Testis (tissue), 3 donors: ENCODE data around the gene VDAC2. TPM values are rescaled to one million over a fixed set of nuclear protein-coding genes. Genes with fewer than 3 reads are reported as not detected.
"Not testable (repeated sequence)": the region's sequence is repeated elsewhere in the genome, so short reads cannot be mapped to it uniquely, and the experiment has no call there.

Experiments used
- DNase-seq: peaks from one replicate; pipeline ENCODE4 v3.0.0-alpha.2; 2019
- H3K27ac ChIP-seq, 2 donors: fragments of 200-600 bp; sonication (generic); one replicate each; pipeline ENCODE4 v1.5.1; 2019
- H3K27me3 ChIP-seq: fragments of 200-600 bp; sonication (generic); one replicate; pipeline ENCODE4 v1.5.1; 2019
- H3K36me3 ChIP-seq: fragments of 200-600 bp; sonication (generic); one replicate; pipeline ENCODE4 v1.5.1; 2017; ENCODE audit warnings: low read depth; ENCODE audit errors: missing control alignments
- H3K4me1 ChIP-seq: fragments of 200-600 bp; sonication (generic); one replicate; pipeline ENCODE4 v1.5.1; 2019
- H3K4me3 ChIP-seq, 2 donors: fragments of 200-600 bp; sonication (generic); one replicate each; pipeline ENCODE4 v1.5.1; 2017 to 2019
- H3K9me3 ChIP-seq: fragments of 200-600 bp; sonication (generic); one replicate; pipeline ENCODE4 v1.5.1; 2017
- CTCF ChIP-seq, 3 experiments: fragments of 450-650 bp in 2 of 3; fragments of 200-600 bp in 1 of 3; sonication (generic) in 1 of 3; IDR thresholded peaks; one replicate each; pipeline ENCODE4 v1.5.1; 2016 to 2019; ENCODE audit warnings: antibody characterized with exemption in 3 of 3, mild to moderate bottlenecking in 2 of 3, moderate library complexity in 1 of 3
- POLR2A ChIP-seq: fragments of 450-650 bp; IDR thresholded peaks from one replicate; pipeline ENCODE4 v1.6.1; 2017; ENCODE audit warnings: antibody characterized with exemption, mild to moderate bottlenecking, moderate library complexity
- WGBS, 2 donors: methylation state at CpG; one replicate each; pipeline ENCODE4 v1.1.5; 2018; 5-methylcytosine and 5-hydroxymethylcytosine counted together
- intact Hi-C: fragments of 100-400 bp; cut with DNase I; formaldehyde crosslinking; loops from one replicate; pipeline ENCODE4 v1.15.1; 2023; ENCODE audit warnings: low total_unique reads
- polyA plus RNA-seq: library from polyadenylated mRNA; stranded (reverse); fragments of 350-450 nt; fragmentation: Illumina TruSeq; extraction: RNeasy Lipid Tissue Mini Kit (QIAGEN cat#74804); gene quantifications from one replicate; pipeline ENCODE4 v1.2.3, GENCODE V29; 2014; ENCODE audit warnings: low read depth, low replicate concordance; ENCODE audit not compliant: insufficient read depth
- total RNA-seq, 2 donors: library from RNA; depleted of rRNA; stranded (reverse); fragments of >200 nt; gene quantifications; one replicate each; pipeline ENCODE4 v1.2.3, GENCODE V29; 2016

Gene VDAC2
- total and polyA plus RNA-seq, 3 donors from 2014 or later, result 105 to 234 (median 111) TPM

GRCh38 chr10:75197906-75198305 lies 12.7 kb upstream of the VDAC2 start:
- TF ChIP-seq CTCF (IDR thresholded peaks at IDR 0.05) (no peak), POLR2A (no peak)
- peak; percentile 35 for DNase-seq
- 63 to 77% methylated on average over 2 of the region's 2 CpGs for WGBS, 2 donors
- no peaks in the 10 kb centered on the region for H3K36me3 ChIP-seq
- H3K4me3 ChIP-seq, result no peak overlapping the region
- intact Hi-C loops, result no loop called here
- peaks cover 9% of the 10 kb centered on the region for H3K4me1 ChIP-seq
- H3K9me3 ChIP-seq, result no peaks in the 10 kb centered on the region
- no peak overlapping the region for H3K27ac ChIP-seq
- no peaks in the 10 kb centered on the region for H3K27me3 ChIP-seq

GRCh38 chr10:75199949-75200348 lies 10.6 kb upstream of the VDAC2 start:
- peaks cover 12% of the 10 kb centered on the region for H3K4me1 ChIP-seq
- H3K4me3 ChIP-seq, H3K27ac ChIP-seq, H3K36me3 ChIP-seq, H3K27me3 ChIP-seq, H3K9me3 ChIP-seq, DNase-seq, intact Hi-C loops: not testable (repeated sequence)
- WGBS, 2 donors, result 81 to 99% methylated on average over 6 of the region's 6 CpGs

- Histone ChIP-seq H3K4me1 (peaks cover 12% of the 10 kb centered on the region), H3K36me3 (no peaks in the 10 kb centered on the region), H3K9me3 (no peaks in the 10 kb centered on the region), H3K27ac (no peak overlapping the region), H3K27me3 (no peaks in the 10 kb centered on the region), H3K4me3 (no peak overlapping the region)
- DNase-seq, result no peak
- WGBS, 2 donors, result 85 to 88% methylated on average over 9 of the region's 9 CpGs
- TF ChIP-seq POLR2A, result no peak
- TF ChIP-seq CTCF (IDR thresholded peaks at IDR 0.05), result no peak
- intact Hi-C loops, result no loop called here
Observed at GRCh38 chr10:75201793-75202307, 8.7 kb upstream of the VDAC2 start.

GRCh38 chr10:75202321-75203045 lies 8.1 kb upstream of the VDAC2 start:
- Histone ChIP-seq H3K9me3 (no peaks in the 10 kb centered on the region), H3K4me1 (peaks cover 12% of the 10 kb centered on the region), H3K4me3 (no peak overlapping the region), H3K36me3 (no peaks in the 10 kb centered on the region), H3K27me3 (no peaks in the 10 kb centered on the region), H3K27ac (no peak overlapping the region)
- DNase-seq, result peak; percentile 48
- 50 to 83% methylated on average over 1 of the region's 1 CpG for WGBS, 2 donors
- intact Hi-C loops, result no loop called here
- no peak for TF ChIP-seq CTCF (IDR thresholded peaks at IDR 0.05)
- no peak for TF ChIP-seq POLR2A

- H3K4me1 ChIP-seq, H3K27me3 ChIP-seq, H3K9me3 ChIP-seq, H3K4me3 ChIP-seq, H3K36me3 ChIP-seq, H3K27ac ChIP-seq, DNase-seq, intact Hi-C loops: not testable (repeated sequence)
- WGBS, 2 donors, result 87 to 89% methylated on average over 11 of the region's 11 CpGs
Observed at GRCh38 chr10:75203046-75203620, 7.5 kb upstream of the VDAC2 start.
